AG09319 (cell line): ENCODE results near the gene DYNC1I2.
A peak's percentile ranks its signal among the peaks of the same experiment; 100 is the strongest.

Experiments
- DNase-seq: peaks from one replicate; pipeline ENCODE4 v3.0.0-alpha.2; 2010; ENCODE audit warnings: low read depth; ENCODE audit errors: extremely low read depth
- TF ChIP-seq, protein P1 (sequence below): IDR thresholded peaks from 2 replicates; pipeline ENCODE4 v1.5.1; 2011; ENCODE audit warnings: low read depth, mild to moderate bottlenecking, inconsistent platforms, low read length, moderate library complexity

Gene DYNC1I2

DNA sequence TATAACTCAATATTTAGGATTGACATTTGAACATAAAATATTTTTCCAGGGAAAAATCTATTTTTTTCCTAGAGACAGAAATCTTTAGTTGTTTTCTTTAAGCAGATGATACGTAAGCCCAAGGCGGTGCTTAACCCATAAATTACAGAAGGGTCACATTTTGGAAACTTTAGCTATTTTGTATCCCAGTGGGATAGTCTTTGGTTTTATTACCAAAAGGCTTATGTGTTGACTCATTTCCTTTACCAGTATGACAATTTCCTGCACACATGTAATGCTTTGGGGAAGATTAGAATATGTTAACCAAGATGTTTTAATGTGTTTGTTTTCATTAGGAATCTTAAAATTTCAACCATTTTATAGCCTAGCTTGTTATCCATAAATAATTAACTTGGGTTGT, 24.8 kb downstream of the DYNC1I2 start:
- DNase-seq, result peak; percentile 42
- TF ChIP-seq, protein P1, sequence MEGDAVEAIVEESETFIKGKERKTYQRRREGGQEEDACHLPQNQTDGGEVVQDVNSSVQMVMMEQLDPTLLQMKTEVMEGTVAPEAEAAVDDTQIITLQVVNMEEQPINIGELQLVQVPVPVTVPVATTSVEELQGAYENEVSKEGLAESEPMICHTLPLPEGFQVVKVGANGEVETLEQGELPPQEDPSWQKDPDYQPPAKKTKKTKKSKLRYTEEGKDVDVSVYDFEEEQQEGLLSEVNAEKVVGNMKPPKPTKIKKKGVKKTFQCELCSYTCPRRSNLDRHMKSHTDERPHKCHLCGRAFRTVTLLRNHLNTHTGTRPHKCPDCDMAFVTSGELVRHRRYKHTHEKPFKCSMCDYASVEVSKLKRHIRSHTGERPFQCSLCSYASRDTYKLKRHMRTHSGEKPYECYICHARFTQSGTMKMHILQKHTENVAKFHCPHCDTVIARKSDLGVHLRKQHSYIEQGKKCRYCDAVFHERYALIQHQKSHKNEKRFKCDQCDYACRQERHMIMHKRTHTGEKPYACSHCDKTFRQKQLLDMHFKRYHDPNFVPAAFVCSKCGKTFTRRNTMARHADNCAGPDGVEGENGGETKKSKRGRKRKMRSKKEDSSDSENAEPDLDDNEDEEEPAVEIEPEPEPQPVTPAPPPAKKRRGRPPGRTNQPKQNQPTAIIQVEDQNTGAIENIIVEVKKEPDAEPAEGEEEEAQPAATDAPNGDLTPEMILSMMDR, result no peak

DNA sequence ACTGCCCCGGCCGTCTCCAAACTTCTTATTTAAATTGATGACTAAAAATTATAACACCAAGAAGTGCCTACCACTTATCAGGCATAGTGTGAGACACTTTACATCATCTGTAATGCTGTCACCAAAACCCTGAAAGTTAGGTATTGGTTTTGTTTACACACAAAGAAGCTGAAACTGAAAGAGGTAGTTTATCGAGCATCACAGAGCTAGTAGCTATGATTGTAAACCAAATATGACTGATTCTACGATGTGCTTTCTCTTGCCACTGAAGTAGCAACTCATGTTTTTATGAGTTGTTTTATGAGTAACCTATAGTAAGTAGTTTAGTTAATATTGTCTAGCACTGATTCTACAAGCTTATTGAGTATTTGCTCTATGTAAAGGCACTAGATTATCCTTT, 31.5 kb downstream of the DYNC1I2 start:
- TF ChIP-seq, protein P1, result no peak

DNA sequence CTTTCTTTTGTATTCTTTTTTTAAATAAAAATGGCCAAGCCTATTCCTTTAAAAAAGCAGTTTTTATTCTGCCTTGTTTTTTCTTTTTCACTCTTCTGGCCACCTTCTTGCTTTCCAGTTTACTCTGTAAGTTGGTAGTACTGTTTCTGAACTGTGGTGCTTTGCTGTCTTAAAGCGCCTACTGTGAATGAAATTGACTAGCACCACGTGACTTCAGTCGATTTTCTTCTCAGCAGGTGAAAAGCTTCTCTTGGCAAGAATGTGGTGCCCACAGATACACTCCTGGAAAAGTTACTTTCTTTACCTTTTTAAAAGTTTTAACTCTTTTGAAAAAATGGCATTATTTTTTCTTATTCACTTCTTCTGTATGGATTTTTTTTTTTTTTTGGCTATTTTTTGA, 32.4 kb downstream of the DYNC1I2 start:
- DNase-seq, result no peak
- TF ChIP-seq, protein P1, result no peak

More for the DNA sequence above, 31.5 kb downstream of the DYNC1I2 start:
- DNase-seq, result no peak

DNA sequence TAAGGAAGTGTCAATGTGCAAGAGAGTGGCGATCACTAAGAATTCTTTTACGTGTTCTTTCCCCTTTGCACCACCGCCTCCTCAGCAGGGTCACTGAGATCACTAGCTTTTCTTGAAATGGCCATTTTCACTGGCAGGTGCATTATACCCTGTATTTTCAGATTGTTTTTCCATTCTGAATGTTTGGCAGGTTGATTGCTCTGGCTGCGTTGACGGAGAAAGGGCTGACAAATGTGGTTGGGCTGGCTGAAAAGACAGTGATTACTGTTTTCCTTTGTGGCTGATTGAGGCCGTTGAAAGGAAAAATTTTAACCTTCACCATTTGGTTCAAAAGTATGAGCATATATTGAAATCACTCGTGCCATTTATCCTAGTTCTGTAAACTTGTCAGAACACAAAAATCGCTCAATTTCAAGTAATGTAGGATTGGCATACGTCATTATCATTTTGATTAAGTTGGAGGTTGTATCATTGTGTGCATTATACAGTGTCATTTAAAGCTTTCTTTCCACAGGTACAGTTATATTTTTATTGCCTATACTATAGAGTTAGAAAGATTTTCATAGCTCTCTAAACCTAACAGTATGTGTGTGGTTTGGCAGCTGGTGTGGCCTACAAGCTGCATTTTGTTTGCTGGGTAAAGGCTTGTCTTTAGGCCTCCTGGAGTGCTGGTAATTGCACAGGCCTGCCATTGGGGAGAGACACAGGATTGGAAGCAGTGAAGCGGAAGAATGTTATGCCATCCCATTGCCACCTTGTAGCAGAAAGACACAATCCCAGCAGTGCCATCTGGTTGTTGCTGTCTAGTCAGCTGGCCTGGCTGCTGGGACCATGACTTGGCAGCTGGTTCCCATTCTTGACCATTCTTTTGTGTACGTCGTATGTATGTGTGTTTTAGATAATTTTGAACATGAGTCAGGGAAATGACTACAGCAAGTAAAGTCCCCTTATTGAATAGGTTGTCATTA, 36.7 kb downstream of the DYNC1I2 start:
- no peak for DNase-seq
- TF ChIP-seq, protein P1, result no peak

DNA sequence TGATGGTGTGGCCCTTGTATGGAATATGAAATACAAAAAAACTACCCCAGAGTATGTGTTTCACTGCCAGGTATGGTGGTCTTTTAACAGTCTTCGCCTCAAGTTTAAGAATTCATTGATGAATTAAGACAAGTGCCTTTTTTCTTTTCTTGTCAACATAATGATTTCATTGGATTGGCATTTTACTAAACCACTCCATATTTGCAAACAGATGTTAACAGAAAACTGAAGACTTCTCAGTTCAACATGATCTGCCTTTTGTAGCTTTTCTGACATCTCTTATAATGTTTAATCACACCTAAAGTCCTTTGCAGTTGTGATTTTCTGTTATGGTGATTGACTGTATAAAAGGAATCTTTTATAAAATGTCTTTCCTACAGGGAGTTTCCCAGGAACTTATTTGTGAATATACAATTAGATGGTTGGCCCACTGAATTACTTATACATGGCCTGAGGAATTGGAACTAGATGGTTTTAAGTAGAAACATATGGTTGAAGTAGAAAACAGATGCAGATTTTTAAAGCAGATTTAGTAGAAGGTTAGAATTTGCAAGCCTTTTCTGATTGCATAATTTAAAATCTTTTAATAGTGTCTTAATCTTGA, 39.7 kb downstream of the DYNC1I2 start:
- peak; percentile 29 for DNase-seq
- TF ChIP-seq, protein P1, result no peak

DNA sequence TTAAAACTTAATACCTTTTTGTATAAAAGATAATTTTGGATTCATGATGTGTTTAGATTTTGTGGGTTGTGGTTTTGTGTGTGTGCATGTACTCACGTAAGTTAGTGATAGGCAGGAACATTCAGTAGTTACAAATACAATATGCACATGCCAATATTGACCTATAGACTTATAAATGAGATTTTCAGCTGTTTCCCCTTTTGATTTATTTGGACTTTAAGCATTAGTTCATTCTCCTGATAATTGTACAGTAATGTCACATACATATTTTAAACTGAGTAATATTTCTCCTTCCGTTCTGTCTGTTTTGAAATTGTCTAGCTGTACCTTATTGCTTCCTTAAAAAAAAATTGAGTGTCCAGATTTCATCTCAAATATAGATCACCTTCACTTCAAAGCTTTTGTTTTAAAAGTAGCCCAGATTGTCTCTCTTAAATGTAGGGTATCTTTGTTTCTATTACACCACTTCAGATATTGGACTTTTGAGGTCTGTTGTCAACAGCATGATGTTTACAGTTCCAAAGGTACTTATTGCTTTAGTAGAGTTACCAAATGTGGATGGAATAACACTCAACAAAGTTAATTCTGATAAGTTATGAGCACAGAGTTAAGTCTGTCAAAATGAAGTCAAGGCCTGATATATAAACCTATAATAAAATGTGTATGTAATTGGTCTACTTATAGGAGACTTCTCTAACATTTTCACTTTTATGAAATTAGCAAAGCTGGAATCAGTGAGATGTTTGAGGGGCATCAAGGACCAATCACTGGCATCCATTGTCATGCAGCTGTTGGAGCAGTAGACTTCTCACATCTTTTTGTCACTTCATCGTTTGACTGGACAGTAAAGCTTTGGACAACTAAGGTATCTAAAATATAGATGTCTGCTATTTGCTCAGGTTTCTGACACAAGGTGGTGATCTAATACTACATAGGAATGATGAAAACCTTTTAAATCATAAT, 42.0 kb downstream of the DYNC1I2 start:
- DNase-seq, result no peak
- TF ChIP-seq, protein P1, result no peak
